ENCODE results near the gene CCDC122.
"Not testable (repeated sequence)": the region's sequence is repeated elsewhere in the genome, so short reads cannot be mapped to it uniquely, and the experiment has no call there.

CCDC122 gene

DNA sequence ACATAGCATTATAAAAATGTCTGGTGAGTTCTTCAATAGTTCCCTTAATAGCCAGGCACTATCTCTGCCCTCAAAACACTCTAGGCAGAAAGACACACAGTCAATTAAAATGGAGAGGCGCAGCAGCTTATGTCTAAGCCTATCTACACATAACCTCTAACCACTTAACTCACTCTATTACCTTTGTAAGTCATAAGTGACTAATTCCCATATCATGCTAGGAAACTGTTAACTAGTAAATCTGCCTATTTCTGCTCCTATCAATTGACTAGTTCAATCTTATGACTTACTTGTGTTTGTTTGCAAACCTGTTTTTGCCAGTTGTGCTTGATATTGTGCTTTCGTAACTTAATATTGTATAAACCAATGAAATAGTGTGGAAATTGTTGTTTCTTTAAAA, 3.2 kb downstream of the CCDC122 start:
- no peak for DNase-seq (ENCODE audit: low read depth)

- DNase-seq (ENCODE audit: low read depth) = no peak
Observed at GRCh38 chr13:43874504-43875092, 4.9 kb downstream of the CCDC122 start.

GRCh38 chr13:43872181-43872580, 7.4 kb downstream of the CCDC122 start:
- no peak for DNase-seq (ENCODE audit: low read depth)

GRCh38 chr13:43865892-43866291, 13.6 kb downstream of the CCDC122 start:
- DNase-seq (ENCODE audit: low read depth) = no peak

DNA sequence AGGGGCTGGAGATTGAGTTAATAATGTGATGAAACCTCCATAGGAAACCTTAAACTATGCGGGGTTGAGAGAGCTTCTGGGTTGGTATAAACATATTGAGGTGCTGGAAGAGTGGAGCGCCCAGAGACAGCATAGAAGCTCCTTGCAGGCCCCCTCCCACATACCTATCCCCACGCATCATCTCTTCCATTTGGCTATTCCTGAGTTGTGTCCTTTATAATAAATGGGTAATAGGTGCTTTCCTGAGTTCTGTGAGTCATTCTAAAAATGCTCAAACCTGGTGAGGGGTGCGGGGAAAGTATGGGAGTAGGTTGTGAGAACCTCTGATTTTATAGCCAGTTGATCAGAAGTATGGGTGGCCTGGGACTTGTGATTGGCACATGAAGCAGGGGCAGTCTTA, 14.6 kb downstream of the CCDC122 start:
- DNase-seq (ENCODE audit: low read depth) = no peak

GRCh38 chr13:43861863-43862262, 17.7 kb downstream of the CCDC122 start:
- DNase-seq (ENCODE audit: low read depth) = no peak

DNA sequence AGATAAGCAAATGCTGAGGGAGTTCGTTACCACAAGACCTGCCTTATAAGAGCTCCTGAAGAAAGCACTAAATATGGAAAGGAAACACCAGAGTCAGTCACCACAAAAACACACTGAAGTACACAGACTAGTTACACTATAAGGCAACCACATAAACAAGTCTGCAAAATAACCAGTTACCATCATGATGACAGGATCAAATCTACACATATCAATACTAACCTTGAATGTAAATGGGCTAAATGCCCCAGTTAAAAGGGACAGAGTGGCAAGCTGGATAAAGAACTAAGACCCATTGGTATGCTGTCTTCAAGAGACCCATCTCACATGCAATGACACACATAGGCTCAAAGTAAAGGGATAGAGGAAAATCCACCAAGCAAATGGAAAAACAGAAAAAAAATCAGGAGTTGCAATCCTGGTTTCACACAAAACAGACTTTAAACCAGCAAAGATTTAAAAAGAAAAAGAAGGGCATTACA, 26.6 kb downstream of the CCDC122 start:
- DNase-seq (ENCODE audit: low read depth) = no peak

DNA sequence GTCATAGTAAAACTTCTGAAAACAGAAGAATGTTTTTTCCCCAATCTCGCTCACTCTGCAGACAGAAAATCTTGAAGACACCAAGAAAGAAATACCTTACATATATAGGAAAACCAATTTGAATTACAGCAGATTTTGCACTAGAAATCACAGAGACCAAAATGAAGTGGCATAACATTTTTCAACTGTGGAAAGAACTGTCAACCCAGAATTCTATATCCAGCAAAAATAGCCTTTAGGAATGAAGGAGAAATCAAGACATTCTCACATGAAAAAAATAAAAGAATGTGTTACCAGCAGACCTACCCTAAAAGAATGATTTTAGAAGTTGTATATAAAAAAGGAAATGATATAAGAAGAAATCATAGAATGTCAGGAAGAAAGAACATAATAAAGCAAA, 28.7 kb downstream of the CCDC122 start:
- DNase-seq (ENCODE audit: low read depth) = no peak

GRCh38 chr13:43848001-43848649, 31.4 kb downstream of the CCDC122 start:
- no peak for DNase-seq (ENCODE audit: low read depth)

GRCh38 chr13:43846496-43847158, 32.9 kb downstream of the CCDC122 start:
- no peak for DNase-seq (ENCODE audit: low read depth)

- DNase-seq (ENCODE audit: low read depth) = no peak
Observed at GRCh38 chr13:43838909-43839308, 40.6 kb downstream of the CCDC122 start.

DNA sequence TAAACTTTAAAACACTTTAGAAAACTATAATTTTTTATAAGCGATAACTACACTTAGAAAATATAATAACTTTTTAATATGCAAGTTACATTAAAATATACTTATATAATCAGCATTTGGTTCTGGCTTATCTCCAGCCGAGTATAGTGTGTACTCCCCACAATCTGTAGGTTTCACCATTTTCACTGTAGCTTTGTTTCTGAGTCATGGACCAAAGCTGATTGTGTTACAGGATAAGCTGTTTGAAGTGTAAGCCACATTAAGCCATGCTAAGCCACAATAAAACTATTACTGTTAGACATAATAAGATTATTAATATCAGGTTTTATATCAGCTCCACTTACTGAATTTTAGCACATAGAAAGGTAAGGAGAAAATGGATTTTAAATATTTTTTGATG, 43.8 kb downstream of the CCDC122 start:
- no peak for DNase-seq (ENCODE audit: low read depth)

DNA sequence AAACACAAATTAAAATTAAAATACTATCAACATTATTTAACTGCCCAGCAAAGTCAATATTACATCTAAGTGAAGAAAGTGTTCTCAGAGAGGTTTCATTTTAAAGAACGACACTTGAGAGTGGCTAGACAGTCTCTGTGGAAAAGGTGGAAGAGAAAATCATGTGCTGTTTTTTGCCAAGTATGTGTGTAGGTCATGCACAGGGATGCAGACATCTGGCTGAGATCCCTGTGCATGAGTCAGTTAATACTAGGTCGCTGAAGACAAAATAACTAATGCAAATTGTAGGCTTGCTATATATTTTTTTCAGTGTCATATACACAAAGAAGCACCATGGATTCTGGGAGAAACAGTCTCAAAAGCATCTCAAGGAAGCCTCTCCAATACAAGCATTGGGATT, 48.5 kb downstream of the CCDC122 start:
- DNase-seq (ENCODE audit: low read depth) = no peak

GRCh38 chr13:43830497-43830881, 49.1 kb downstream of the CCDC122 start:
- DNase-seq (ENCODE audit: low read depth) = no peak

GRCh38 chr13:43824656-43825055, 54.9 kb downstream of the CCDC122 start:
- DNase-seq (ENCODE audit: low read depth) = not testable (repeated sequence)

DNA sequence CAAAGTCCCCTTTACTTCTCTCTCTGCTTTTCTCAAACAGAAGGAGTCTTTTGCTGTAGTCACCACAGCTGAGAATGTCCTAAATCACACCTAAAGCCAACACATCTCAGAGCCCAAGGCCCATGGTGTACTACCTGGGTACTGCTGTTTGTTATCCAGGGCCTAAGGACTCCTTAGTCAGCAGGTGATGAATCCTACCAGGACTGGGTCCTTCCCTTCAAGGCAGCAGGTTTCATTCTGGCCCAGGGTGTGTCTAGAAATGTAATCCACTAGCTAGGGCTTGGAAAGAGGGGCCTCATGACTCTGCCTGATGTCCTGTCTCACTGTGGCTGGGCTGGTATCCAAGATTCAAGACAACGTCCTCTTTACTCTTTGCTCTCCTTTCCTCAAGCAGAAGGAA, 56.6 kb downstream of the CCDC122 start:
- DNase-seq (ENCODE audit: low read depth) = no peak

DNA sequence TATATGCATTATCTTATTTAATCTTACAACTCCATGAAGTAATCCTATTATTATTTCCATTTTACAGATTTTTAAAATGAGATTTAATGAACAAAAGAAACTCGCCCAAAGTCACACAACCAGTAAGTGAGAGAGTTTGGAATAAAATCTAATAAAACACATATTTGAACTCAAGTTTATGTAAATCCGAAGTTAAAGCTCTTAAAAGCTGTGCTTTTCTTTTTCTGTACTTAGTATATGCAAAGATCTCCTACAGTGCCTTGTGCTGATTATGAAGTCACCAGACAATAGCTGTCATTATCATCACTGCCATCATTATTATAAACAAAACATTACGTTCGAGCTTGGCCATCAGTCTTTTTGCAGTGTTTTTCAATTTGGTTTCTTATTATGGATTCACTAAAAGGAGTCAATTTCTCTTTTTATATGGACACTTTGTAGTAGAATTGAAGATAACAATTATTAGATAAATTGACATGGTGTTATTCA, 63.1 kb downstream of the CCDC122 start:
- DNase-seq (ENCODE audit: low read depth) = no peak

DNA sequence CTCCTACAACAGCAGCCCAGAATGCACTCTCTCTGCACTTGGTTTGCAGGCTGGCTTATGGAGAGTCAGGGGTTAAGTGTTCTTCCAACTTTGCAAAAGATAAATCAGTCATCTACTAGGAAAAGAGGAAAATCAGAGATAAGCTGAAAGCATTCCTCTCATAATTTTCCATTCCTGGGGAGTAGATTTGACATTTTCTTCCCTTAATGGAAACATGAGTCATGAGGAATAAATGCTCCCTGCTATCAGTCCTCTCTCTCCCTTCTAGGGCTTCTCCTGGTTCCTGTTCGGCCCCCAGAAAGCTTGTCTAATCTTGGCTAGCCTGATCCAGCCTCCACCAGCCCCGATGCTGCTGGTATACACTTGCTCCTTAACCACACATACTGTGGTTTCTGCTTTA, 64.3 kb downstream of the CCDC122 start:
- no peak for DNase-seq (ENCODE audit: low read depth)

- no peak for DNase-seq (ENCODE audit: low read depth)
Observed at GRCh38 chr13:43808676-43809075, 70.9 kb downstream of the CCDC122 start.

DNA sequence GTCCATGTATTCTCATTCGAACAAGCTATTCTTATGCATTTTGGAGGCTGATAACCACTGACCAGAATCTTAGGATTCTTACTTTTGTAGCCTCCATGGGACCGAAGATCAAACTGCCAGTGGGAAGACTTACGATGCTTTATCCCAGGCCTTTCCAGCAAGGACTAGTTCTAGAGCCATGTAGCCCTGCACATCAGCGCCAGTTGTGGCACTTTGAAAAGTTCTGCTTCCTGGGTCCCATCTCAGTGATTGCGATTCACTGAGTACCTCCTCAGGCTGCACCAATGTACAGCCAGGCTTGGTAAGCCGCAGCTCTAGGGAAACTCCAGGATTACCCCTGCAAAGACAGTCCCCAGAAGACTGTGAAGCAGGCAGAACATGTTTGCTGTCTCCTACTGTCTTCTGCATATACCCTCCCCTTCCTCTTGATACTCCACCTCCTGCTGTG, 73.8 kb downstream of the CCDC122 start:
- no peak for DNase-seq (ENCODE audit: low read depth)

DNA sequence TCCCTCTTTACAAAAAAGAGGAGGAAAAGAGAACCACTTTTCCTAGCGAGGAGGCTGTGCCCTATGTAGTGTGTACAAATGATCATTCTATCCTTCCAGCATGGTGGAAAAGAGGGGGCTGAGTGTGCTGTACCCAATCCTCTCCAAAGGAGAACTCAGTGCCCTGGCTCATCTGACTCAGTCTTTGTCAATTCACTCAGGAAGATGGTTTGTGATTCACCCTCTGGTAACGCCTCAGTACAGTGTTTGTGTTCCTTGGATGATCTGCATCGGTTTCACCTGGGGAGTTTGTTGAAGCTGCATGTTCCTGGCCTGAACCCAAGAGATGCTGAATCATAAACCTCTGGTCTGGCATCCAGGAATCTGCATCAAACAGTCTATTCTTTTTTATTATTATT, 74.5 kb downstream of the CCDC122 start:
- no peak for DNase-seq (ENCODE audit: low read depth)

DNA sequence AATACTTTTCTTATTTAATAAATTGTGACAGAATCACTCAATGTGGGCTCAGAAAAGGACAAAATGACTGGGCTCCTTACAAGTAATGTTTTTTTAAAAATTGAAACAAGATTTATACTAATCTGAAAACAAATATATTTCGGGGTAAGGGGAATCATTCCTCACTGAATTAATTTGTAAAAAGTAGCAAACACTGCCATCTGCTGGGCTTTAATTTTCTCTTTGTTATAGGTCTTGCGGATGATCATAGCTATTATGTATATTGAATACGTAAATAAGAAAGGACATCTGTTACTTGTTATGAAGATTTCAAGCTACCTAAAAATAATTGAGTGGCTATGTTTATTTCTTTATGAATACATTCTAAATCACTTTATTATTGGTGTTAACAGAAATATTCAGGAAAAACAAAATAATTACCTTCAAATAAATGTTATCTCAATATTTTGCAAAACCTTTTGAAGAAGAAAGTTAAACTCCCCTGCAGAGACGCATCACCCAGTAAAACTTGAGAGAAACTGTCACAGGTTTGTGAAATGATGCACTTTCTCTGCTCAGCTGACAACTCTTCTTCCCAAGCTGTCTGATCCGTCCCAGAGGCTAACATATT, 75.0 kb downstream of the CCDC122 start:
- DNase-seq (ENCODE audit: low read depth) = no peak

- DNase-seq (ENCODE audit: low read depth) = no peak
Observed at GRCh38 chr13:43802511-43802910, 77.0 kb downstream of the CCDC122 start.
